Gastrocnemius medialis (tissue), 4 donors: Measurements from ENCODE around the gene CDH2.

Experiments used
- CTCF ChIP-seq, 5 experiments: fragments of 450-650 bp in 3 of 5; fragments of 200-600 bp in 2 of 5; sonication (generic) in 2 of 5; IDR thresholded peaks in 4 of 5; conservative IDR thresholded peaks in 1 of 5; 1 replicate in 4 of 5; 2 replicates in 1 of 5; pipeline ENCODE4 v1.5.1; 2016 to 2019; ENCODE audit warnings: antibody characterized with exemption in 5 of 5, mild to moderate bottlenecking in 3 of 5, moderate library complexity in 3 of 5
- POLR2A ChIP-seq, 2 donors: fragments of 450-650 bp; IDR thresholded peaks; one replicate each; pipeline ENCODE4 v1.6.1; 2017; ENCODE audit warnings: antibody characterized with exemption in 2 of 2, mild to moderate bottlenecking in 2 of 2, moderate library complexity in 2 of 2

- no peak for TF ChIP-seq CTCF (IDR thresholded peaks at IDR 0.05 in 4 of 5, conservative IDR thresholded peaks at IDR 0.05 in 1 of 5)
- TF ChIP-seq POLR2A (IDR thresholded peaks at IDR 0.05), result no peak
These were observed 111.1 kb downstream of the CDH2 start for GRCh38 chr18:28065793-28066186.
